ELF-1 (cell line): ENCODE measurements around the gene STX4.
"Not testable (repeated sequence)": the region's sequence is repeated elsewhere in the genome, so short reads cannot be mapped to it uniquely, and the experiment has no call there.

Experiments
- DNase-seq: peaks from one replicate; pipeline ENCODE4 v3.0.0-alpha.2; 2016; ENCODE audit warnings: low read depth, low spot score

STX4 gene

DNA sequence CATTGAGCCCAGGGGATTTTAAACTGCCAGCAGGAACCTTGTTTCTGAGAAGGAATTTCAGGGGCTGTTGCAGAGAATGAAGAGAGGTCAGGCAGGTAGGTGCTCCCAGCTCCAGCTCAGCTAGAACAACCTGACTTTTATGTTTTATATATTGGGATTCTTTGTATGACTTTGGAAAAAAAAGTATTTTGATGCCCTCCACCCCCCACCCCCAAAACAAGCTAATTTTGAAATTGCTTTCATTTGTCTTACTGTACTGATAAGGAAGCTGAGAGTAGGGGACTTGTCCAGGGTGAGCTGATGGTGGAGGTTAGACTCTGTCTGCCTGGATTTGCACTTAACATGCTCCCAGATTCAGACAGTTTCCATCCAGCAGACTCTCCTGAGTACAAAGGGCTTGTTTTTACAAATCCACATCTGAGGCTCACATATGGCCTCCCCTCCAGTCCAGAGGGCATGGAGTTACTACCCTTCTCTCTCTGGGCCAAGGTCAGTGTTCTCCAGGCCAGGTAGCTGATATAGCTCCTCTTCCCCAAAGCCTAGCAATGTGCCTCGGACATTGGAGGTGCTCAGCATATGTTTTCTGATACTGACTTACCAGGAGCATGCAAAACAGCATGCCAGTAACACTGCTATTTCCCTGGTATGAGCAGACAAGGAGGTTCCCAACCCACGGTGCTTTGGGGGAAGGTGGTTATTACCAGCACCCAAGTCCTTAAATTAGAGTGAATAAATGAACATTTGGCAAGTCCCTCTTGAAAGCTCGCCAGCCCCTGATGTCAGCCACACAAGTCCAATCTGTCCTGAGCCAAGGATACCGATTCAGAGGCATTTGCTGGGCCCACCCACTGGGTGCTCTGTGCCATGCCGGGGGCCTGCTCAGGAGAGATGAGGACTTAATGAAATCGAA lies 34.3 kb upstream of the STX4 start:
- DNase-seq = no peak

- no peak for DNase-seq
Measured at GRCh38 chr16:31000671-31001382, 32.5 kb upstream of the STX4 start.

GRCh38 chr16:31001507-31002249 lies 31.7 kb upstream of the STX4 start:
- no peak for DNase-seq

- peak; percentile 46 for DNase-seq
Measured at GRCh38 chr16:31002250-31002700, 31.1 kb upstream of the STX4 start.

- no peak for DNase-seq
Measured at GRCh38 chr16:31002862-31003341, 30.5 kb upstream of the STX4 start.

- no peak for DNase-seq
Measured at GRCh38 chr16:31003744-31004143, 29.6 kb upstream of the STX4 start.

DNA sequence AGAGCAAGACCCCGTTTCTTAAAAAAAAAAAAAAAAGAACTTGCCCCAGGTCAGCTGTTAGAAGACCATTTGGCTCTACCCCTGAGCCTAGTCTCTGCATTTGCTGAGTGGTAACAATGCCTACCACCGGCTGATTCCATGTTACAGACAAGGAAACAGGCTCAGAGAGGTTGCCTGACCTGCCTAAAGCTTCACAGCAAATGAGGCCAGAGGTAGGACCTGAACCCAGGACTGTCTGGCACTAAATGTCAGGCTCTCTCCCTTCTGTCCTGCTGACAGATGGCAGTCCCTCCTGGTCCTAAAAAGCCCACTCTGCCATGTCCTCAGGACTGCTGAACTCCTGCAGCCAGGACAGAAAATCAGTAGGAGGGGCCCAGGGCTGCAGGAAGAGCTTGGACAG lies 28.7 kb upstream of the STX4 start:
- no peak for DNase-seq

GRCh38 chr16:31005350-31006085 lies 27.8 kb upstream of the STX4 start:
- no peak for DNase-seq

DNA sequence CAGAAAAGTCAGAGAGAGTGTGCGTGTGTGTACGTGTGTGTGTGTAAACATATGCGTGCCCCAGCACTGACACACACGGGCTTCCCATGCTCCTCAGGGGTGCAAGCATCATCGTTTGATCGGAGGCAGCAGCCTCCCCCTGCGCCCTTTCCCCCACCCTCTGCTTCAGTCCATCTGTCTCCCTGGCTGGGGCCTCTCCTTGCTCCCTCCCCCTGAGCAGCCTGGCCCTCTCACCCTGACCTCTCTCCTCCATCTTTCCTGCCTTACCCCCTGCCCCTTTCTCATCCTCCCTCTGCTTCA lies 27.3 kb upstream of the STX4 start:
- DNase-seq = no peak

DNA sequence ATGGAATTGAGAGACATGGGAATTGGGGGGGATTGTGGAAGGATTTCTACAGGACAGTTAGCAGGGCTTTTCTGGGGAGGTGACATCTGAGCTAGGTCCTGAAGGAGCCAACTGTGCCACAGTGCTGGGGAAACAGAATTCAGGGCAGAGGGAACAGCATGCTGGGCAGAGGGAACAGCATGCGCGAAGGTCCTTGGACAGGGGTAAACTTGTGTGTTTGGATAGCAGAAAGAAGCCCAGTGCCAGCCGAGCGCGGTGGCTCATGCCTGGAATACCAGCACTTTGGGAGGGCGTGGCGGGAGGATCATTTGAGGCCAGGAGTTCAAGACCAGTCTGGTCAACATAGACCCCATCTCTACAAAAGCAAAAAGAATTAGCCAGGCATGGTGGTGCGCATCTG lies 26.8 kb upstream of the STX4 start:
- DNase-seq = no peak

DNA sequence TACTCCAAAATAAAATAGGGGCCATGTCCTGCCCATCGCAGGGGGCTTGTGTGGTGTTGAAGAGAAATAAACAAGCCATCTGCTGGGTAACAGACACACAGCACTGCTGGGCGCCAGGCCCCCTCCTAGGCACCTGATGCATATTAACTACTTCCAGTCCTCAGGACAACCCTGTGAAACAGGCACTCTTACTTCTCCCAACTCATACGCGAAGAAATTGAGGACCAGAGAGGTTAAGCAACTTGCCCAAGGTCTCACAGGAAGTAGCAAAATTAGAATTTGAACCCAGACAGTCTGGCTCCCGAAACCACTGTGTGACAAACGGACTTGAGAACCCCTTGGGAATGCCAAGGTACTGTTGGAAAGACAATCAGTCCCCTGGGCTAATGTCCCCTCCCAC lies 25.7 kb upstream of the STX4 start:
- no peak for DNase-seq

DNA sequence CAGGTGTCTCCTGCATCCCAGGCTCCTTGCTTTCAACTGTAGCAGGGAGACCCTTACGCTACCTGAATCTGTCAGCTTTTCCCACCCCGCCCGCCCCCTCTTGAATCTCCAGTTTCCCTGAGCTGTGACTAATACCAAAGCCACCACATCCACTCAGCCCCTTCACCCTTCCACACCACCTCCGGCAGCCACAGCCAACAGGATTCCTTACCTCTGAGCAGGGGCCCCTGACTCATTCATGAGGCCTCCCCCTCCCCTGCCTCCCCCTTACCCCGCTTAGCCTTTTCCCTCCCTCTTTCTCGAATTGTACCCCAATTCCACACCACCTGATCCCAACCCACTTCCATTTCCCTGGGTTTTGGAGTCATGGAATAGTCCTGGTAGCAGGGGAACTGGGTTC lies 25.2 kb upstream of the STX4 start:
- DNase-seq = no peak

DNA sequence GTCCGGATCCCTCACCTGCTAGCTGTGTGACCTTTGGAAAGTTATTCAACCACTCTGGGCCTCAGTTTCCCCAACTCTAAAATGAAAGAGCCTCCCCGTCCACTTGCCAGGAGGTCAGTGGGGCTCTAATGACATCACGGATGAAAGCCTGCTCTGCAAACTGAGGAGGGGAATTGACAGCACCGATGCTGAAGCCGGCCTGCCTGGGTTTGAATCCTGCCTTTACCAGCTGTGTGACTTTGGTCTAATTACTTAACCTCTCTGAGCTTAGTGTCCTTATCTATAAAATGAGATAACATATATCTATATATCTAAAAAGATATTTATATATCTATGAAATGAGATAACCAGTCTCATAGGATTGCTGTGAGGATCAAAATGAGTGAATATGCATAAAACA lies 24.8 kb upstream of the STX4 start:
- no peak for DNase-seq

GRCh38 chr16:31009120-31009519 lies 24.2 kb upstream of the STX4 start:
- DNase-seq = no peak

DNA sequence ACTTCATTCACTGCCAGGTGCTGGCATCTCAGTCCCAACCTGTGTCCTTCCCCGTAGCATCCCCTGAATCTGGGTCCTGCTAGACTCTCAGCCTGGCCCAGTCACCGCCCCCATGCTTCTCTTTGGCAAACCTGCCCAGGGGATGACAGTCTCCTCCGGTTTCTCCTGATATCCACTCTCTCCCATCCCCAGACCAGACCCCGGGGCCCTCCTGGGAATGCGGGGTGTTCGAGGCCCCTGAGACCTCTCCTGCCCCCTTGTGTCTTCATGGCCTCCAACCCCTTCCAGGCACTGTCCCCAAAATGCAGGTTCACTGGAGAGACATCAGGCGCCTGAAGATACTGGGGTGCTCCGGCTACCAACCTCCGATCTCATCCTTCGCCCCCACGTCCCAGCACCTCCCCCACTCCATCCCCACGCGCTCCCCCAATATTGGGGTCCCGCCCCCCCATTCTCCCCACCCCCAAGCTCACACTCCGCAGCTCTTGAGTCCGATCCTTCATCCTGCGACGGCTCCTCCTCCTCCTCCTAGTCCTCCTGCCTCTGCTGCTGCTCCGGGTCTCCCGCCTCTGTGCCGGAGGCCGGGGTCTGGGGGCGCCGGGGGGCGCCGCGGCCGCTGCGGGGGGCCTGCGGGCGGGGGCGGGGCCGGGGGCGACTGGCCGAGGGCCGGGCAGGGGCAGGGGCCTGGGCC lies 23.3 kb upstream of the STX4 start:
- no peak for DNase-seq

DNA sequence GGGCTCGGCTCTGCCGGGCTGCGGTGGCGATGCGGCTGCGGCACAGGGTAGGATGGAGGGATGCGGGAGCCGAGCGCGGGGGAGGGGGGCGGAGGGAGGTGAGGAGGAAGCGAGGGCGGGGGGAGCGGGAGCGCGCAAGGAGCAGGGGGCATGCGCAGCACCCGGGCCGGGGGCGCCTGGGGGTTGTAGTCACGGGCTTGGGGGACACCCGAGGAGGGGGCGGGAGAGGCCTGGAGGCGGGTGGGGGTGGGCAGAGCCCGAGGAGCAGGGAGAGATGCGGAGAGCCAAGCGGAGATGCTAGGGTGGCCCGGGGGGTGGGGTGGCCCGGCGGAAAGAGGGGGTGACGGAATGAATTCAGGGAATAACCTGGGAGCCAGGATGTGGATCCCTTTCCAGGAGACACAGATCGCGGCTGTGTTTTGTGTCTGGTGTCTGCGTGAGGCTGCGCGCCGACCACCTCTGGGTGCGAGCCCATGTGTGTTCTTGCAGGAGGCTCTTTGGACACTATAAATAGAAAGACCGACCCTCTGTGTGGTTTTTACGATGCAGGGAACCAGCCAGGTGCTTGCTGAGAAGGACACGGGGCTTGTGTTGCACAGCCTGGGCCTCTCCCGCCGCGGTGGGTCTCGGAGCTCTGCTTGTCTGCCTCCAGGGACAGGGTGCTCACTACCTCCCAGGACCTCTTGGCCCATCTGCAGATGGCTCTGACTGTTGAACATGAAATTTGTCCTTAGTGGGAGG lies 22.6 kb upstream of the STX4 start, which contains the start of gene STX1B:
Gene STX1B, minus strand, starts transcription at position 54 of the 741 bp plus-strand sequence. CDS start 242 bp downstream, outside the sequence.
- DNase-seq = no peak

DNA sequence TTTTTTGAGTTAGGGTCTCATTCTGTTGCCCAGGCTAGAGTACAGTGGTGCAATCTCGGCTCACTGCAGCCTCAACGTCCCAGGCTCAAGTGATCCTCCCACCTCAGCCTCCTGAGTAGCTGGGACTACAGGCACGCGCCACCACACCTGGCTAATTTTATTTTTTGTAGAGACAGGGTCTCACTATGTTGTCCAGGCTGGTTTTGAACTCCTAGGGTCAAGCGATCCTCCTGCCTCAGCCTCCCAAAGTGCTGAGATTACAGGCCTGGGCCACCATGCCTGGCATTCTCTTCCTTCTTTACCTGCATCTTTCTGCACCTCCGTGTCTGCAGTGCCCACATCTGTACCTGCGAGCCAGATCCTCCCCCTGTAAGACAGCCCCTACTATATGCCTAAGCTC lies 21.5 kb upstream of the STX4 start:
- DNase-seq = not testable (repeated sequence)

- DNase-seq = not testable (repeated sequence)
Measured at GRCh38 chr16:31013292-31013691, 20.1 kb upstream of the STX4 start.

- no peak for DNase-seq
Measured at GRCh38 chr16:31016018-31016417, 17.3 kb upstream of the STX4 start.

DNA sequence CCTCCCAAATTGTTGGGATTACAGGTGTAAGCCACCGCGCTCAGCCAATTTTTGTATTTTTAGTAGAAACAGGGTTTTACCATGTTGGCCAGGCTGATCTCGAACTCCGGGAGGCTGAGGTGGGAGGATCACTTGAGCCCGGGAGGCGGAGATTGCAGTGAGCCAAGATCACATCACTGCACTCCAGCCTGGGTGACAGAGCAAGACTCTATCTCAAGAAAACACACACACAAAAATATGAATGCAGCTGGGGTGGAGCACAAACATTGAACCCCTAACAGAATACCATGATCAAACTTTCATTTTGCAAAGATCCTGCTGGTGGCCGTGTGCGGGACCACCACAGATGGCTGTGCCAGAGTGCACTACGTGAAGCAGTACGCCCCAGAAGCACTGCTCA lies 15.6 kb upstream of the STX4 start:
- DNase-seq = not testable (repeated sequence)
